Measurements from ENCODE around the gene OR51Q1.
A peak's percentile ranks its signal among the peaks of the same experiment; 100 is the strongest.

Gene OR51Q1, protein sequence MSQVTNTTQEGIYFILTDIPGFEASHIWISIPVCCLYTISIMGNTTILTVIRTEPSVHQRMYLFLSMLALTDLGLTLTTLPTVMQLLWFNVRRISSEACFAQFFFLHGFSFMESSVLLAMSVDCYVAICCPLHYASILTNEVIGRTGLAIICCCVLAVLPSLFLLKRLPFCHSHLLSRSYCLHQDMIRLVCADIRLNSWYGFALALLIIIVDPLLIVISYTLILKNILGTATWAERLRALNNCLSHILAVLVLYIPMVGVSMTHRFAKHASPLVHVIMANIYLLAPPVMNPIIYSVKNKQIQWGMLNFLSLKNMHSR

DNA sequence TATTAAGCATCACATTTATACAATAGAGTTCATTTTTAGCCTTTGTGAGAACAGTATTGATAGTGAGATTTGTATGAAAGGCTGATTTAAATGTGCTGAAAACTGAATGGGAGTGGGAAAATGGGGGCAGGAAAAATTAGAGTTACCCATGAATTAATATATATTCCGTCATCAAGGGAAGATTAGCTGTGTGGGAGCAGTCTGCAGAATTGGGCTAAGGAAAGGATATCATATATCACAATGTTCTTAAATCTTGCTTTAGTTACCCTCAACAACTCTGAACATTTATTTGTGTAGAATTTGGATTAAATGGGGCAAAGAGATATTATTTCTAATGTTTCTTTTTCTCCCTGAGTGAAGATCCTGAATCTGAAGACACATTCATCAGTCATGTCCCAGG lies at the start of gene OR51Q1:
OR51Q1 (plus strand) TSS at position 301 of the 400 bp plus-strand sequence; CDS start at position 391, 90 bp downstream.
- no peak for DNase-seq

DNA sequence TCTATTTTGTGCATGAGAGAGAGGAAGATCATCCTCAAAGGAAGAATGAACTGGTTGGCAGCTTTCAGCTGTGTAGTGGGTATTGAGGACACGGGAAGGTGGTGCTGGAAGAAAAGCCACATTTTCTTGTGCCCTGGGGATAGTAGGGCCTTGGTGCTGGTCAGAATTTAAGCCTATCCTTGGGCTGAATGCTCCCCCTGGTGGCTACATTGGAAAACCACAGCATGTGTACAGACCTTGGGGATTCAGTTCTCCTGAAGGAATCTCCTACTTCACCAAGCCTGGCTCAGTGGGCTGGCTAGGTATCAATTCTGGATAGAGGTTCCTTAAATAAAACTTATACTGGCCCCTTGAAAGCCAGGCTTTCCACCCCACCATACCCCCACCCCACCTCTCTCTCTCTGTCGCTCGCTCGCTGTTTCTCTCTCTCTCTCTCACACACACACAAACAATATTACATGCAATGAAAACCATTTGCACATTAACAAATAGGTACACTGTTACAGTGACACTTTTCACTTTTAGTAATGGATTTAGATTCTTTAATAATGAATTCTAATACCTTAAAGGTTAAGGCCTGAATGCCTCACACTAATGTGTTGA lies 41.1 kb upstream of the OR51Q1 start:
- DNase-seq: peak; percentile 14

DNA sequence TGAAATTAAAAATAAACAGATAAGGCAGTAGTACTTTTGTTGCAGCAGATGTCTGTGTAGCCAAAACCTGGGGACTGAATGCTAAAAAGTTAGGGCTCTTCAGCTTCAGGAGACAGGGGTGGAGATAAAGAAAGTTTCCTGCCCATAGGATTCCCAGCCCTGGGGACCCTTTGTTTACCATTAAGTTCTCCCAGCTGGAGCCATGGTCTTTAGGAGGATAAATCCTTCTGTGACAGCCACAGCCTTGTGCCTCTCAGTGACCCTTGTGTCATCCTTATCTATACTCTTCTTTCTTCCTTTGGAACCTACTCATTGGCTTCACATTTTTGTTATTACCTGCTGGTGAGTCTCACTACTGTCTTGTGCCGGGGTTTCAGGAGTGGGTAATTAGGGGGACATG lies 38.3 kb upstream of the OR51Q1 start, which contains the start of gene OR51M1:
OR51M1 (plus strand) TSS at position 237 of the 400 bp plus-strand sequence. CDS start 5,587 bp downstream, outside the sequence.
- no peak for DNase-seq

DNA sequence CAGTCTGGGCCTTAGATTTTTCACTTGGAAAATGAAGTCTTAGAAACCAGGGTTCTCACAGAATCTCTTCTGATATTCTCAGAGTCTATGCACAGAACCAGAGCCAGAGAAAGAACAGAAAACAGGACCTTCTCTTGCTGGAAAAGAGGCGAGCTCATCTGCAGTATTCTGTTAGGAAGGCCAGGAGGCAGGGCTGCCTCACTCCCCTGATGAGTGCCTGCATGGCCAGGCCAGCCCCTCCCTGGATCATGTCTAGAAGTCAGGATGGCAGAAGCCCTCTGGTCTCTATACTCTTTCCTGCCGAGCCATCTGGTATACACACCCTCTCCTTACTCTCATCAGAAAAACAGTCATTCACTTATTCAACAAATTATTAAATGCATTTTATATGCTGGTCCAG lies 37.6 kb upstream of the OR51Q1 start:
- no peak for DNase-seq

GRCh38 chr11:5390210-5390609 lies 31.7 kb upstream of the OR51Q1 start:
- no peak for DNase-seq

DNA sequence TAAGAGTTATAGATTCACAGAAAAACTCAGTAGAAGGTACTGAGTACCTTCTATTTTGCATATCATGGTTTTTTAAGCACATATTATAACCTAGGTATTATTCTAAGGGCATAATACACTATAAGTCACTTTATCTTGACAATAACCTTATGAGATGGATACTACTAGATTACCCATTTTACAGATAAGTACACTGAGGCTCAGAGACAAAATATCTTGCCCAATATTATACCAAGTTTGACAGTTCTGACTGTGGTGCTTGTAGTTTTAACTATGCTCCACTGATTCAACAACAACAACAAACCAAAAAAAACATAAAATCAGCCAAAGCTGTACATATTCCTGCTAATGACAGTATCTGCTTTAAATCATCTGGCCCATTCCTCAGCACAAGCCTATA lies 27.8 kb upstream of the OR51Q1 start:
- no peak for DNase-seq

- no peak for DNase-seq
Observed at GRCh38 chr11:5398936-5399335, 23.0 kb upstream of the OR51Q1 start.

- no peak for DNase-seq
Observed at GRCh38 chr11:5405173-5405572, 16.7 kb upstream of the OR51Q1 start.

DNA sequence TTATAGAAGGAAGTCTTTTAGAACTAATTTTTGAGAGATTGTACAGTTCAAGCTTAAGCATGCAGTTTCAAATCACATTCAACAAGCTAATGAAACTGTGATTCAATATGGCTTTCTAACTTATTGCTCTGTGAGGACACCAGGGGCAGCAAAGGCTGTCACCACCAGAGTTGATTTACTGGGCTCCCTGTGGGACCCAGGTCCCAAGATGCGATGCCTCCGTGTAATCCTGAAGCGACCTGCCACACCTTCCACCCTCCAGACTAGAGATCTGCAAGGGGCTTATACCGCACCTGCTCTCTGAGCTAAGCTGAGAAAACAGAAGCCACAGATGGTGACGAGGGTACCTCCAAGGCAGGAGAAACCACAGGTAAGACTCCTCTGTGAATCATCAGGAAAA lies 918 bp upstream of the OR51Q1 start:
- DNase-seq: no peak

- no peak for DNase-seq
Observed at GRCh38 chr11:5423131-5423530, 1.2 kb downstream of the OR51Q1 start.

GRCh38 chr11:5441414-5441813 lies 19.5 kb downstream of the OR51Q1 start, which contains the start of gene OR51I1:
Gene OR51I1 (minus strand): TSS chr11:5441514. CDS start chr11:5441514, 0 bp downstream.
- no peak for DNase-seq

DNA sequence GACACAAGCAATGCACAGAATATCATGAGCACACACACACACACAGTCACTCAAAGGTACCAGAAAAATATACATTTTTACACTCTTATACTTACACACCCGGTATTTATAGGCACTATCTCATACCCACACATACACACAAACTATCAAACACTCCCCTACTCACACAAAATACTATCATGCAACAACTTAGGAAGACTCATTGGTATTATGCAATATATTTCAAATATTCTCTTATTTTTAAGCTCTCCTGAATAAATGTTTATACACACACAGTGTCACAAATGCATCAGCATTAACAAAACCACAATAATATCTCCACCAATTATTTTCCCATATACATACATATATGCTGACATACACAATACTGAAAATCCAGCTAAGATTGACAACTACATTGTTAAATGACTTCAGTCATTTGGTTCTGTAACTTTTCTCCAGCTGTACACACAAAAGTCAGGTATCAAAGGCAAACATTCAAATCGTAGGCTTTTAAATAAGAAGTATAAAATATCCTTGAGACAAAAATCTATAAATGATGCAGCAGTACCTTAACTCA lies 22.0 kb downstream of the OR51Q1 start:
- DNase-seq: no peak

DNA sequence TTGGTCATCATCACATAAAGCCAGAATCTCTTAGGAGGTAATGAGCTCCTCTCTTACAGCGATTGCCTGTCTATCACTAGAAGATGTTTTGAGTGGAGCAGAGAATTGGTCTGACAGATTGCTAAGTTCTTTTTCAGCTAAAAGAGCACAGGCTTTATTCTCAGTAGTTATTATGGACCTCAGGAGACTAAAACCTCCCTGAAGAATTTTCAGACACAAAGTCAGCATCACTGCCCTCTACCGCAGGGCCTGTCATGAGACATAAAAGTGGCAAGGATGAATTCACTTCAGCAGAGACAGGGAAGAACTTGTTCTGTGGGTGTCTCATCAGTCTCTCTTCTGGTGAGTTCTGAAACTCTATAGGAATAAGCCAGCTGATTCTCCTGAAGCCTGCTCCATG lies 27.1 kb downstream of the OR51Q1 start, which contains the start of gene OR51I2:
OR51I2 (plus strand) TSS at position 301 of the 400 bp plus-strand sequence. CDS start 4,166 bp downstream, outside the sequence.
- DNase-seq: no peak

GRCh38 chr11:5449432-5449831 lies 27.5 kb downstream of the OR51Q1 start:
- no peak for DNase-seq

- no peak for DNase-seq
Observed at GRCh38 chr11:5460983-5461621, 39.2 kb downstream of the OR51Q1 start.

DNA sequence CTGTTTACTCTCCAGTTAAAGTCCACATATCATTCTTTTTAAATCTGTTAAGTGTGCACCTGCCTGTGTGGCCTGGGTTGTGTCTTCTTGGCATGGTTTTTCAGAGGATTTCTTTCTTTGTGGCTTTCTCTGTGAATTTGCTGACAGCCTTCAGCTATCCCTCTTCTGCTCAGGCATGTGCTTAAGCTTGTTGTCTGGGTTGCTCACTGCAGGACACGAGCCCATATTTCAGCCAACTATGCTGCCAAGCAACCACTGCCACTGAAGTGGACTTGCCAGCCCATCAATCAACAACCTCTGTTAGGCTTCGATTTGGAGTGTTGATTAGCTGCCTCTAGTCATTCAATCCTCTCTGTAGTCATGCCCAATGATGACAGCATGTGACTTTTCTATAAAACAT lies 45.6 kb downstream of the OR51Q1 start:
- no peak for DNase-seq

Measured in KG1 (cell line).